Inflammatory macrophage treated with lipopolysaccharide for 1 hour (primary cell): Measurements from ENCODE around the gene DTNBP1.

Experiments
- DNase-seq, 2 donors: peaks; one replicate each; pipeline ENCODE4 v3.0.0-alpha.2; 2020 to 2022

The DTNBP1 gene

DNA sequence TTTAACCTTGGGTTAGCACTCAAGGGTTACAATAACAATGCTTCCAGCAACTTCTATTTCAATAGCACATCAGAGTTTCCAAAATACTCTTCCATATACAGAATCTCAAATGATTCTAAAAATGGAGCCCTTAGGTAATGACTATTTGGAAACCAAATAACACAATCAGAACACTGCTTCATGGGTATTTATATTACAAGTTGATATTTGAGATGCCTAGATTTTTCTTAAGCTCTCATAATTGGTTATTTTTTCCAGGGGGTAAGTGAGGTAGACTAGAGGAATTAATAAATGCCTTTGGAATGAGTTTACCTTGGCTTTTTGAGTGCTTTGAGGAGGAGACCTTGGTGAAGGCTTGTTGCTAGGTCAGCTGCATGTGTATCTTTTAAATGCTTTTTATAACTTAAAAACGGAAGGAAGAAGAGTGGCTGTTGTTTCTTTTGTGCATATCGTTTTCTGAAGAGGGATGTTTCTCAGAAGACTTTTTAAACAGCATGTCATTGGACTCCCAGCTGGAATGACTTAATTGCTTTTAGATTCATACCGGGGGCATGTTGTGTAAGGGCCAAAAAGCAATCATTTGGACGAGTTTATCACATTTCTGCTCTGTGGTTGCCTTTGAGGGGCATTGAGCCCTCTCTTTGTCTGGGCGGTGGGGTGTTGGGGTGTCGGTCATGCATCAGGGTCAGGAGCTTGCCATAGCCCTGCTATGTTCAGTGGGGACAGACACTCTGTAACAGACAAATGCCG lies 186.0 kb downstream of the DTNBP1 start:
- DNase-seq = no peak

DNA sequence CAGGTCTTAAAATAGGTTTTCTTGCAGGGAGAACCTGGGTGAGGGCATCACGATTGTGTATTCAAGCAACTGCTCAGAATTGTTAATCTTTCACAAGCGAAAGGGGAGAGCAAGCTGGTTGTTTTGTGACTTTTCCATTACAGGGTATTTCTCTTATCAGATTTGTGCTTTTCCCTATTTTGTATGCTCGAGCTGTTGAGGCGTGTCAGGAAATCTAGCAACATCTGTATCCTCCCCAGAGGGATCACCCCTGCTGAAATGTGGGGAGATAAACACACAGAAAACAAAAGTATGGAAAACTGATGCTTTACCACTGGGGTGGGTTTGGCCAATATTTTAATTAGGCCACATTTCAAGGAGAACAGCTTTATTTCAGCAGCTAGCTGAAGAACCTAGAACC lies 187.0 kb downstream of the DTNBP1 start:
- DNase-seq = no peak

DNA sequence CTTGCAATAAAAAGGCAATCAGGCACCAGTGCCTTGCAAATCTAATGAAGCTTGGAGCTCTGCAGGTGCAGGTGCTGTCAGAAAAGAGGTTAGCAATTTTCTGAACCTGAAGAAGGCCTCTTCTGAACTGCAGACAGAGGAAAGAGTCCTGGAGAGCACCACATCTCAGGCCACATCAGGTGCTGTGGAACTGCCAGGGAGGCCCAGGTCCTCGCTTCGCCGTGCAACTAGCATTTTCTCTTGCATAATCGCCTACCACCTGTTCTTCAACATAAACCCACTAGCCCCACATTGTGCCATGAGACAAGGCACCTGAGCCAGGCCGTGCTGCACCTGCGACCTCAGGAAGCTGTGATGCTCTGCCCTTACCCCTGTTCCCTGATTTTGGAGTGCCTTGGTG lies 187.6 kb downstream of the DTNBP1 start:
- DNase-seq = no peak

DNA sequence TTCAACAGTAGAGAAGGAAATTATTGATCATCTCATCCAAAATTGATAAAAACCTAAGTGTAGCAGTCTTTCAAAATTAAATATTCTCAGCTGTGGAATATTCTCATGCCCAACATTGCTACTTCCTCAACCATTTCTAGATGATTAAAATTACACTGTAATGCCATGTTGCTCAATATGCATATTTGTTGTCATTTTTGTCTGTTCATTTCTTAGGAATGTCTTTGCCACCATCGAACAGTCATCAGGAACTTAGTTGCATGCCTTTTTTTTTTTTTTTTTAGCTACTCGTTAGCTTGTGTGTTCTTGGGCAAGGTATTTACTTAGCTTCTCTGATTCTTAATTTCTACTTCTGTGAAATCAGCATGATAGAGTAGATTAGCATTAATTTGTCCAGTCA lies 188.6 kb downstream of the DTNBP1 start:
- peak; percentile 45 to 51 for DNase-seq

DNA sequence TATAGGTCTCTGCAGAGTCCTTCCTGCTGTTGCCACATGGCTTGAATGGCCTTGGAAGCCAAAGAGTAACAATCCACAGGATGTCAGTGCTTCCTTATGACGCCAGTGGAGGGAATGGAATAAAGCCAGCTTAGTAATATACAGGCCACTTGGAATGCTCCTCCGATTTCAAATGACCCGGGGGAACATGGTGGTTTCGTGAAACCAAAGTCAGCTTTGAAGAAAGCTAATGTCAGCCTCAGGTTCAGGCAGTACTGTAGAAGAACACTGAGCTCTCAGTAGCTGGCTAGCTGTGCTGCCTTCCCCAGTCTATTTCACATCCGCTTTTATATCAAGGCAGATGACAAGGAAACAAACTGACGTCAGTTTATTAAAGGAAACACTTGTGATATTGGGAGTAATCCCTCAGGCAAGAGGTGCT lies 189.1 kb downstream of the DTNBP1 start:
- DNase-seq = peak; percentile 47 to 51

DNA sequence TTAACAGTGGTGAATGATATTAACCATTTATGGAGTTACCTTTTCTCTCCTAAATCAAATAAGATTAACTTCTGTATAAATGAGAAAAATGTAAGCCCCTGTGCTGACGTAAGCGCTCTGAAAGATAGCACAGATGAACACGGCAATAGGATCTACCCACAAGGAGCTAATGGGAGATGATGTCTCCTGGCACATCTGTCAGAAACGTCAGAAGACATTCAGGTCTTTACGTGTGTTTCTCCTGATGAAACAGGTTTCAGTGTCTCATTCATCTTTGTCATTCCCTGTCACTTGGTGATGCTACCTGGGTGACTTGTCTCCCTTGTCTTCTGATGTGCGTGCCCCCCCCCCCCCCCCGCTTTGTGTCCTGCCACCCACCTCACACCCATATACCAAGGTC lies 189.7 kb downstream of the DTNBP1 start:
- DNase-seq = no peak
